B cell (primary cell): ENCODE data around the gene IL1RL1. TPM values are rescaled to one million over a fixed set of nuclear protein-coding genes. Genes with fewer than 3 reads are reported as not detected.

Experiments
- ATAC-seq: fragments of 200-7000 bp; cut with Tn5 transposase; one replicate; pipeline ENCODE4 v1.10.0; 2021; ENCODE audit warnings: low read depth, mild to moderate bottlenecking, moderate number of reproducible peaks, moderate library complexity
- CTCF ChIA-PET: fragments of 350-600 bp; sonication (Branson Sonifier 250); formaldehyde crosslinking; loops from one replicate; lab custom pipeline; 2021; ENCODE audit warnings: antibody characterized with exemption, inconsistent platforms; lab: Charles Lee
- POLR2A ChIA-PET: fragments of 350-600 bp; sonication (Branson Sonifier 250); formaldehyde crosslinking; loops from one replicate; lab custom pipeline; 2021; ENCODE audit warnings: antibody characterized with exemption; lab: Charles Lee
- DNase-seq: peaks from one replicate; pipeline ENCODE4 v3.0.0; 2013
- H2AFZ ChIP-seq: 2 replicates; pipeline ENCODE4 v1.6.1; 2012; ENCODE audit warnings: mild to moderate bottlenecking, low read depth, low read length; ENCODE audit not compliant: insufficient read depth, poor library complexity, severe bottlenecking
- H3K27ac ChIP-seq, 2 donors: 1 replicate in 1 of 2; 2 replicates in 1 of 2; pipeline ENCODE4 v1.5.1; 2012 to 2013; ENCODE audit warnings: low read length in 2 of 2, mild to moderate bottlenecking in 2 of 2, moderate library complexity in 1 of 2
- H3K27me3 ChIP-seq, 4 experiments: fragments of 200-600 bp in 1 of 4; sonication (generic) in 1 of 4; replicated peaks in 1 of 4; 1 replicate in 2 of 4; 2 replicates in 2 of 4; pipeline versions ENCODE4 v1.6.1 to v1.7.0; 2013 to 2016; ENCODE audit warnings: low read length in 3 of 4, mild to moderate bottlenecking in 2 of 4, mixed read lengths in 1 of 4, moderate library complexity in 1 of 4; ENCODE audit not compliant: insufficient read depth in 4 of 4, control insufficient read depth in 3 of 4; ENCODE audit errors: control extremely low read depth in 1 of 4
- H3K36me3 ChIP-seq, 2 experiments: replicated peaks in 1 of 2; 1 replicate in 1 of 2; 2 replicates in 1 of 2; pipeline versions ENCODE4 v1.6.1 to v1.7.1; 2013; ENCODE audit warnings: low read length in 1 of 2; ENCODE audit not compliant: insufficient read depth in 2 of 2, control insufficient read depth in 1 of 2; ENCODE audit errors: control extremely low read depth in 1 of 2, extremely low read depth in 1 of 2
- H3K4me1 ChIP-seq, 2 donors: fragments of 200-600 bp in 1 of 2; sonication (generic) in 1 of 2; 1 replicate in 1 of 2; 2 replicates in 1 of 2; pipeline versions ENCODE4 v1.5.1 to v1.6.1; 2013 to 2017; ENCODE audit warnings: low read length in 2 of 2; ENCODE audit not compliant: control insufficient read depth in 2 of 2, insufficient read depth in 2 of 2
- H3K4me2 ChIP-seq: replicated peaks from 2 replicates; pipeline ENCODE3; 2012; ENCODE audit warnings: mild to moderate bottlenecking, low read depth, low read length; ENCODE audit not compliant: poor library complexity, severe bottlenecking
- H3K4me3 ChIP-seq, 5 experiments: fragments of 200-600 bp in 1 of 5; sonication (generic) in 1 of 5; 1 replicate in 3 of 5; 2 replicates in 2 of 5; pipeline versions ENCODE4 v1.5.1 to v1.7.0; 2011 to 2016; ENCODE audit warnings: low read length in 4 of 5, mild to moderate bottlenecking in 4 of 5, low read depth in 2 of 5, control low read depth in 1 of 5, moderate library complexity in 1 of 5; ENCODE audit not compliant: insufficient read depth in 1 of 5; ENCODE audit errors: control extremely low read depth in 1 of 5, extremely low read depth in 1 of 5
- H3K79me2 ChIP-seq: fragments of 200-600 bp; sonication (generic); one replicate; pipeline ENCODE4 v1.6.0; 2016; ENCODE audit warnings: low read length; ENCODE audit not compliant: control insufficient read depth, insufficient read depth
- H3K9ac ChIP-seq: fragments of 200-600 bp; sonication (generic); 2 replicates; pipeline ENCODE4 v1.6.1; 2017; ENCODE audit warnings: mild to moderate bottlenecking, low read length, moderate library complexity
- H3K9me3 ChIP-seq, 3 donors: one replicate each; pipeline versions ENCODE4 v1.6.1 to v1.7.1; 2013; ENCODE audit warnings: low read length in 2 of 3; ENCODE audit not compliant: control insufficient read depth in 2 of 3, insufficient read depth in 1 of 3; ENCODE audit errors: control extremely low read depth in 1 of 3
- H4K20me1 ChIP-seq: 2 replicates; pipeline ENCODE4 v1.6.0; 2012; ENCODE audit warnings: mild to moderate bottlenecking, low read length; ENCODE audit not compliant: insufficient read depth, control insufficient read depth, poor library complexity, severe bottlenecking
- H3K27ac Mint-ChIP-seq: one replicate; pipeline ENCODE4 v1.8.0; 2021; ENCODE audit warnings: mixed read lengths
- H3K27me3 Mint-ChIP-seq: one replicate; pipeline ENCODE4 v1.8.0; 2021; ENCODE audit warnings: mixed read lengths
- H3K4me1 Mint-ChIP-seq: one replicate; pipeline ENCODE4 v1.8.0; 2021; ENCODE audit warnings: mixed read lengths
- H3K4me3 Mint-ChIP-seq: one replicate; pipeline ENCODE4 v1.8.0; 2021; ENCODE audit warnings: mixed read lengths
- H3K9me3 Mint-ChIP-seq: one replicate; pipeline ENCODE4 v1.8.0; 2022; ENCODE audit warnings: mixed read lengths; ENCODE audit not compliant: insufficient read depth
- EZH2 ChIP-seq: IDR thresholded peaks from 2 replicates; pipeline ENCODE4 v1.6.1; 2012; ENCODE audit warnings: borderline replicate concordance, low read depth, mild to moderate bottlenecking, moderate library complexity, low read length; ENCODE audit not compliant: insufficient read depth, poor library complexity, severe bottlenecking
- WGBS: methylation state at CpG from one replicate; pipeline ENCODE4 v1.1.5; 2013; ENCODE audit warnings: missing lambda C conversion rate; ENCODE audit not compliant: insufficient coverage; 5-methylcytosine and 5-hydroxymethylcytosine counted together
- intact Hi-C: fragments of 100-400 bp; cut with micrococcal nuclease; formaldehyde crosslinking; loops from one replicate; pipeline ENCODE4 v1.10.0; 2022
- polyA plus RNA-seq: library from polyadenylated mRNA; depleted of rRNA; stranded (reverse); fragments of >200 nt; gene quantifications from 2 replicates; pipeline ENCODE4 v1.2.3, GENCODE V29; 2012
- total RNA-seq, 2 donors: library from RNA; stranded (reverse); fragments of 120-200 nt in 1 of 2; gene quantifications; 1 replicate in 1 of 2; 2 replicates in 1 of 2; pipeline versions ENCODE4 v1.2.3 to v1.2.4, GENCODE V29; 2013 to 2022
- TF ChIP-seq, protein P1 (sequence below): fragments of 200-600 bp; IDR thresholded peaks from one replicate; pipeline ENCODE4 v1.8.0; 2022; ENCODE audit warnings: antibody characterized with exemption, mild to moderate bottlenecking

Gene IL1RL1
- total and polyA plus RNA-seq, 2 donors (not counting 1 experiment from before 2014, with no cell fraction given): not detected

DNA sequence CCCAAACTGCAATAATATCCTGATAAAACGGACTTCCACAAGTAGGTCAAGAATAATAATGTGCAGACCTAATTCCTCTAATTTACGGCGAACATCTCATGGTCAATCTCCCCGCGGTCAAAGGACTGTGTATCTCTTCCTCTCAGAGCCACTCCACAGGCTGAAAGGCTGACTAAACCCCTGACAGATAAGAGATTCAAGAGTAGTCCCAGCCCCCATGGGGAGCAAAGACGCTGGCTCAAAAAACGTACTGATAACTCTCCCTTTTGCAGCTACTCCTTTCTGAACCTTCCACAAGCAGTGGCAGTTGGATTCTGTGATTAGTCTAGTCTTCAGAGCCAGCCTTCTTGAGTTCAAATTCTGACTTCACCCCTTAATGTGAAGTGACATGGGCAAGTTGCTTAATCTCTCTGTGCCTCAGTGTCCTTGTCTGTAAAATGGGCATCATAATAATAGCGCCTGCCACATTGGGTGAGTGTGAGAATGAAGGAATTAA is 24.6 kb downstream of the IL1RL1 start:
- H2AFZ ChIP-seq: no peak overlapping the region
- intact Hi-C loops: no loop called here
- no peak overlapping the region for H3K4me3 Mint-ChIP-seq
- ChIA-PET CTCF (no interaction called here), POLR2A (no interaction called here)
- H3K36me3 ChIP-seq: no peaks in the 10 kb centered on the region
- H3K4me1 ChIP-seq: no peaks in the 10 kb centered on the region
- ATAC-seq (no peak), DNase-seq (no peak)
- no peak for TF ChIP-seq EZH2
- TF ChIP-seq, protein P1, sequence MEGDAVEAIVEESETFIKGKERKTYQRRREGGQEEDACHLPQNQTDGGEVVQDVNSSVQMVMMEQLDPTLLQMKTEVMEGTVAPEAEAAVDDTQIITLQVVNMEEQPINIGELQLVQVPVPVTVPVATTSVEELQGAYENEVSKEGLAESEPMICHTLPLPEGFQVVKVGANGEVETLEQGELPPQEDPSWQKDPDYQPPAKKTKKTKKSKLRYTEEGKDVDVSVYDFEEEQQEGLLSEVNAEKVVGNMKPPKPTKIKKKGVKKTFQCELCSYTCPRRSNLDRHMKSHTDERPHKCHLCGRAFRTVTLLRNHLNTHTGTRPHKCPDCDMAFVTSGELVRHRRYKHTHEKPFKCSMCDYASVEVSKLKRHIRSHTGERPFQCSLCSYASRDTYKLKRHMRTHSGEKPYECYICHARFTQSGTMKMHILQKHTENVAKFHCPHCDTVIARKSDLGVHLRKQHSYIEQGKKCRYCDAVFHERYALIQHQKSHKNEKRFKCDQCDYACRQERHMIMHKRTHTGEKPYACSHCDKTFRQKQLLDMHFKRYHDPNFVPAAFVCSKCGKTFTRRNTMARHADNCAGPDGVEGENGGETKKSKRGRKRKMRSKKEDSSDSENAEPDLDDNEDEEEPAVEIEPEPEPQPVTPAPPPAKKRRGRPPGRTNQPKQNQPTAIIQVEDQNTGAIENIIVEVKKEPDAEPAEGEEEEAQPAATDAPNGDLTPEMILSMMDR: no peak
- H3K27me3 ChIP-seq: peaks cover 0 to 6% (median 0%) of the 10 kb centered on the region in 4 experiments
- H3K9me3 ChIP-seq: no peaks in the 10 kb centered on the region
- H3K27ac ChIP-seq: no peak overlapping the region
- no peak overlapping the region for H3K4me3 ChIP-seq
- H3K4me2 ChIP-seq: no peak overlapping the region
- WGBS: 42% methylated on average over 7 of the region's 8 CpGs
- peaks cover 27% of the 10 kb centered on the region for H3K27me3 Mint-ChIP-seq
- H3K9ac ChIP-seq: no peak overlapping the region
- no peaks in the 10 kb centered on the region for H3K4me1 Mint-ChIP-seq
- H3K9me3 Mint-ChIP-seq: no peaks in the 10 kb centered on the region
- H3K27ac Mint-ChIP-seq: no peak overlapping the region
- no peaks in the 10 kb centered on the region for H3K79me2 ChIP-seq
- no peaks in the 10 kb centered on the region for H4K20me1 ChIP-seq

DNA sequence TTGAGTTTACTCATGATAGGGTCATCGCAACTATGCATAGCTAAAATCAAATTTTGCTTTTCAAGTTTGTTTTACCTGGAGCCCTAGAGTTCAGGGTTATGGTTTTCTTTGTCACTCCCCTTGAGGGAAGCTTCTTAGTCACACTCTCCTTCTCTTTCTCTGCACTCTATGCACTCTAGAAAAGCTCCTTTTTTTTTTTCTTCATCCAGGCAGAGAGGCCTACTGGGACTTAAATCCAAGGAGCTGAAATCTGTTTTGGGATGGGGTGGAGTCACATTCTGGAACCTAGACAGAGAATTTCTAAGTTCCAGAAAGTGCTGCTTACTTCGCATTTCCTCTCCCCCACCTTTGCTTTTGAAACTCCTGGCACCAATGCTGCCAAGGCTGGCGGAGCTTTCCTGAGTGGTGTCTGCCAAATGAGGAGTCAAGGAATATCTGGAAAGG is 25.2 kb downstream of the IL1RL1 start:
- H3K4me3 ChIP-seq: no peak overlapping the region
- no peak overlapping the region for H2AFZ ChIP-seq
- ChIA-PET CTCF (no interaction called here), POLR2A (no interaction called here)
- no peaks in the 10 kb centered on the region for H3K4me1 ChIP-seq
- intact Hi-C loops: no loop called here
- peaks cover 21% of the 10 kb centered on the region for H3K27me3 Mint-ChIP-seq
- no peak overlapping the region for H3K27ac Mint-ChIP-seq
- no peak overlapping the region for H3K4me3 Mint-ChIP-seq
- H3K79me2 ChIP-seq: no peaks in the 10 kb centered on the region
- 100% methylated on average over 1 of the region's 3 CpGs for WGBS
- H3K9me3 Mint-ChIP-seq: no peaks in the 10 kb centered on the region
- H3K4me1 Mint-ChIP-seq: no peaks in the 10 kb centered on the region
- H3K36me3 ChIP-seq: no peaks in the 10 kb centered on the region
- no peak overlapping the region for H3K27ac ChIP-seq
- peaks cover 0 to 6% (median 0%) of the 10 kb centered on the region in 4 experiments for H3K27me3 ChIP-seq
- DNase-seq: no peak
- H3K4me2 ChIP-seq: no peak overlapping the region
- H3K9ac ChIP-seq: no peak overlapping the region
- ATAC-seq: no peak
- TF ChIP-seq EZH2: no peak
- TF ChIP-seq, protein P1: no peak
- H3K9me3 ChIP-seq: no peaks in the 10 kb centered on the region
- H4K20me1 ChIP-seq: no peaks in the 10 kb centered on the region
